A673 (cell line): Measurements from ENCODE around the gene EIF1AD. TPM values are rescaled to one million over a fixed set of nuclear protein-coding genes. Genes with fewer than 3 reads are reported as not detected.

Source experiments
- BruUV-seq: library from RNA; stranded (reverse); fragments of 400-500 nt; replicated peaks from 2 replicates; lab custom pipeline; 2021; lab: Mats Ljungman, UMichigan
- CTCF ChIA-PET: fragments of 300-600 bp; sonication (Branson Sonifier 250); formaldehyde crosslinking; loops from one replicate; lab custom pipeline; 2022; ENCODE audit warnings: antibody characterized with exemption; lab: Charles Lee
- POLR2A ChIA-PET: fragments of 300-600 bp; sonication (Branson Sonifier 250); formaldehyde crosslinking; loops from one replicate; lab custom pipeline; 2022; ENCODE audit warnings: antibody characterized with exemption; ENCODE audit not compliant: low non-redundant PET; lab: Charles Lee
- DNase-seq: peaks from one replicate; pipeline ENCODE4 v3.0.0-alpha.2; 2015; ENCODE audit warnings: low spot score
- H3K27ac ChIP-seq: fragments of 200-600 bp; sonication (generic); 2 replicates; pipeline ENCODE4 v1.5.1; 2016; ENCODE audit warnings: mixed run types, low read depth, mild to moderate bottlenecking, mixed read lengths, antibody characterized with exemption, low read length; ENCODE audit not compliant: poor library complexity, severe bottlenecking
- H3K27me3 ChIP-seq: fragments of 200-600 bp; sonication (generic); replicated peaks from 2 replicates; pipeline ENCODE4 v1.6.1; 2017; ENCODE audit warnings: mixed run types, low read depth, mild to moderate bottlenecking, mixed read lengths, antibody characterized with exemption, low read length; ENCODE audit not compliant: insufficient read depth, poor library complexity
- H3K36me3 ChIP-seq: fragments of 200-600 bp; sonication (generic); 2 replicates; pipeline ENCODE4 v1.6.1; 2016; ENCODE audit warnings: mixed run types, mild to moderate bottlenecking, mixed read lengths, antibody characterized with exemption, low read length; ENCODE audit not compliant: insufficient read depth, poor library complexity, severe bottlenecking
- H3K4me1 ChIP-seq: fragments of 200-600 bp; sonication (generic); 2 replicates; pipeline ENCODE4 v1.6.1; 2017; ENCODE audit warnings: mixed run types, mild to moderate bottlenecking, mixed read lengths, antibody characterized with exemption, low read length; ENCODE audit not compliant: insufficient read depth, poor library complexity, severe bottlenecking
- H3K4me3 ChIP-seq: fragments of 200-600 bp; sonication (generic); 2 replicates; pipeline ENCODE4 v1.5.1; 2016; ENCODE audit warnings: low read depth, mixed run types, mild to moderate bottlenecking, mixed read lengths, low read length; ENCODE audit not compliant: poor library complexity, severe bottlenecking
- H3K9me3 ChIP-seq: fragments of 200-600 bp; sonication (generic); 2 replicates; pipeline ENCODE4 v1.6.1; 2016; ENCODE audit warnings: mixed run types, low read depth, mild to moderate bottlenecking, mixed read lengths, antibody characterized with exemption, low read length; ENCODE audit not compliant: poor library complexity, severe bottlenecking
- CTCF ChIP-seq: fragments of 300-800, 200-600 bp; sonication (generic); conservative IDR thresholded peaks from 2 replicates; pipeline ENCODE4 v1.5.1; 2017; ENCODE audit warnings: low read depth, mild to moderate bottlenecking, antibody characterized with exemption, low read length, moderate library complexity, mixed read lengths
- EZH2 ChIP-seq: fragments of 200-600 bp; sonication (generic); IDR thresholded peaks from 2 replicates; pipeline ENCODE4 v1.6.1; 2017; ENCODE audit warnings: borderline replicate concordance, low read depth, mild to moderate bottlenecking, mixed read lengths, antibody characterized with exemption, low read length; ENCODE audit not compliant: poor library complexity, severe bottlenecking
- intact Hi-C: fragments of 100-400 bp; cut with micrococcal nuclease; formaldehyde crosslinking; loops from one replicate; pipeline ENCODE4 v1.10.0; 2022; ENCODE audit not compliant: unreplicated experiment
- total RNA-seq: library from RNA; stranded (reverse); gene quantifications from 2 replicates; pipeline ENCODE4 v1.2.3, GENCODE V29; 2021

The EIF1AD gene
- total RNA-seq, 1 experiment from 2014 or later = 86.2 TPM

GRCh38 chr11:65992056-65992455 lies 9.9 kb downstream of the EIF1AD start:
- Histone ChIP-seq H3K4me3 (no peak overlapping the region), H3K27ac (no peak overlapping the region), H3K4me1 (no peaks in the 10 kb centered on the region), H3K36me3 (peaks cover 5% of the 10 kb centered on the region), H3K9me3 (no peaks in the 10 kb centered on the region), H3K27me3 (no peaks in the 10 kb centered on the region)
- intact Hi-C loops = no loop called here
- no TSS peak for BruUV-seq
- ChIA-PET POLR2A (no interaction called here), CTCF (interaction anchor here (1.6 kb wide), 1 partner anchor 104 kb away, joined by 5 read pairs; the partner anchor contains the start of gene FIBP)
- no peak for DNase-seq
- no peak for TF ChIP-seq CTCF
- no peak for TF ChIP-seq EZH2

- H3K4me3 ChIP-seq = no peak overlapping the region
- no peaks in the 10 kb centered on the region for H3K9me3 ChIP-seq
- TF ChIP-seq EZH2 = no peak
- peak; percentile 100 for TF ChIP-seq CTCF
- ChIA-PET CTCF (interaction anchor here (0.6 to 1.2 kb wide), 6 partner anchors 100 to 448 kb away, joined by 3 to 13 read pairs (median 4); partner anchors contain the start of gene FIBP), POLR2A (interaction anchor here (0.5 kb wide), 1 partner anchor 470 kb away, joined by 3 read pairs; no protein-coding TSS in a partner anchor)
- H3K36me3 ChIP-seq = no peaks in the 10 kb centered on the region
- H3K4me1 ChIP-seq = no peaks in the 10 kb centered on the region
- no peak overlapping the region for H3K27ac ChIP-seq
- BruUV-seq = no TSS peak
- intact Hi-C loops = loop anchor here (1.0 to 5.0 kb wide), 3 partner anchors 105 to 278 kb away; no protein-coding TSS in a partner anchor
- peak; percentile 97 for DNase-seq
- H3K27me3 ChIP-seq = no peaks in the 10 kb centered on the region
Observed at GRCh38 chr11:65988791-65989592, 13.0 kb downstream of the EIF1AD start.

GRCh38 chr11:65987336-65987735 lies 14.6 kb downstream of the EIF1AD start:
- H3K9me3 ChIP-seq = no peaks in the 10 kb centered on the region
- no TSS peak for BruUV-seq
- H3K4me1 ChIP-seq = no peaks in the 10 kb centered on the region
- no peaks in the 10 kb centered on the region for H3K27me3 ChIP-seq
- POLR2A ChIA-PET = no interaction called here
- no peak overlapping the region for H3K27ac ChIP-seq
- no peak for DNase-seq
- no peak for TF ChIP-seq EZH2
- TF ChIP-seq CTCF = no peak
- CTCF ChIA-PET = no interaction called here
- H3K36me3 ChIP-seq = no peaks in the 10 kb centered on the region
- intact Hi-C loops = loop anchor here (5.0 kb wide), 1 partner anchor 215 kb away; no protein-coding TSS in a partner anchor
- no peak overlapping the region for H3K4me3 ChIP-seq
